Stimulated activated CD4-positive, alpha-beta T cell treated with anti-CD3 and anti-CD28 coated beads, Interleukin-12 subunit alpha, Interleukin-12 subunit beta, amount 100 ng/mL, for 48 hours (primary cell): ENCODE data around the gene PCSK5.
"Not testable (repeated sequence)": the region's sequence is repeated elsewhere in the genome, so short reads cannot be mapped to it uniquely, and the experiment has no call there.

Source experiments
- DNase-seq, 3 donors: peaks; one replicate each; pipeline ENCODE4 v3.0.0-alpha.2; 2020; ENCODE audit warnings: low read depth in 2 of 3, low spot score in 1 of 3

Gene PCSK5

DNA sequence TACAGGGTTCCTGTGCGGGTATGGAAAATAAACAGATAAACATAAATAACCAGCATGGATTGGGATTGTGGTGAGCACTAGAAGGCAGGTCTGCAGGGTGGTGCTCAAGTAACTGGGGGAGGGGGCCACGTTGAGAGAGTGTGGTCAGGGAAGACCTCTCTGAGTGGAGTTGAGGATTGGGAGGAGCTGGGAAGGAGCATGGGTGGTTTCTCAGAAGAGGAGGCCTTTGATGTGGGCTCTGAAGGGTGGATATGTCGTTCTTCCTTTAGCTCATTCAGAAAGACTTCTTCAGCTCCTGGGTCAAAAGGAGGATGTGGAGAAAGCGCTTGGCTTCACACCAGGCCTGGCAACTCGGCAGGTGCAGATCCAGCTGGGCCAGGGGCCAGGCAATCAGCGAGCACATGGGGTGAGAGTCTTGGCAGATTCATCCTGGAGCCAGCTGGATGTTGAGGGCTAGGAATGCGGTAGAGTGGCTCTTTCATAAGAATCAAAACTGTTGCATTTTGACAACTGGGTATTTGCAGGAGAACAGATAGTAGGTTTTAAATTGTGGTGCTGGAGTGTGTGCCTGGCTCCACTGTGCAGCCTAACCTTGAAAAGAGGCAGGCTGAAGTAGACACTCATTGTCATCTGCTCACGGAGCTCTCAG lies 71.7 kb downstream of the PCSK5 start:
- no peak for DNase-seq

DNA sequence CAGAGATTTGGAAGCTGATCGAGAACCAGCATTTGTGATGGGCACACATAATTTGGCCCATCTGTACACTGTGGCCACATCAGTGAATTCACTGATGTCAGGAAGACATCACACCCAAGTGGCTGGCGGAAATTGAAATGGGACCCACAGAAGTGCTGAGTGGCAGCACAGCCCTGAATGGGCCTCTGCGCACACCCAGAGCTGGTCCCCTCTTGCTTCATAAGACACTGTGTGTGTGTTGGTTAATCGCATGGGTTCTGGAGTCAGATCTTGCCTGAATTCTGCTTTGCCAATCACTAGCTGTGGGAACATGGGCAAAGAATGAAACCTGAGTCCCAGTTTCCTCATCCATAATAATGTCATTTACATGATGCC lies 72.2 kb downstream of the PCSK5 start:
- DNase-seq, result no peak

- not testable (repeated sequence) for DNase-seq
These were observed 72.8 kb downstream of the PCSK5 start for GRCh38 chr9:75963321-75963720.

DNA sequence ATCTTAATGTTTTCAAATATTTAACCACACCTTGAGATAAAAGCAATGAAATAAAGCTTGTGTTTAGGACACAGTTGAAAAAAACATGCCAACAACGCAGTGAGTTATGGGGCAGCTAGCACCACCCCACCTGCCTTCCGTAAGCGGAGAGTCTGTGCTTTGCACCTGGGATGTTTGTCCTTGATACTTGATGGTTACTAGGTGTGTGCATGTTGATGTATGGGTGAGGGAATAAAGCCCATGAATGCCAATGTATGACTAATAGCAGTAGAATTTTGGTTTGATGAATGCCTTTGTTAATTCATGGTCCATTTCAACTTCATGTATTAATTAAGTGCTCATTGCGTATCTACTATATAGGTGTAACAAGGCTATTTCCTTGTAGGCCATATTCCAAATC lies 74.0 kb downstream of the PCSK5 start:
- no peak for DNase-seq

DNA sequence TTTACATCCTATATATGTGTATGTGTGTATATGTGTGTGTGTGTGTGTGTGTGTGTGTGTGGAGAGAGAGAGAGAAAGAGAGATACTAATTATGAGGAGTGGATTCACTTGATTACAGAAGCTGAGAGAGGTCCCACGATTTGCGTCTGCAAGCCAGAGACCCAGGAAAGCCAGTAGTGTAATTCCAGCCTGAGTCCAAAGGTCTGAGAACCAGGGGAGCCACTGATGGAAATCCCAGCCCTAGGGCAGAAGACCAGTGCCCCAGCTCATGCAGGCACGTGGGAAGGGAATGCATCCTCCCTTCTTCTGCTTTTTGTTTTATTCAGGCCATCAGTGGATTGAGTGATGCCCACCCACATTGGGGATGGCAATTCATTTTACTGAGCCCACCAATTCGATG lies 74.8 kb downstream of the PCSK5 start:
- DNase-seq, result no peak

GRCh38 chr9:75967556-75967955 lies 77.1 kb downstream of the PCSK5 start:
- DNase-seq, result no peak

DNA sequence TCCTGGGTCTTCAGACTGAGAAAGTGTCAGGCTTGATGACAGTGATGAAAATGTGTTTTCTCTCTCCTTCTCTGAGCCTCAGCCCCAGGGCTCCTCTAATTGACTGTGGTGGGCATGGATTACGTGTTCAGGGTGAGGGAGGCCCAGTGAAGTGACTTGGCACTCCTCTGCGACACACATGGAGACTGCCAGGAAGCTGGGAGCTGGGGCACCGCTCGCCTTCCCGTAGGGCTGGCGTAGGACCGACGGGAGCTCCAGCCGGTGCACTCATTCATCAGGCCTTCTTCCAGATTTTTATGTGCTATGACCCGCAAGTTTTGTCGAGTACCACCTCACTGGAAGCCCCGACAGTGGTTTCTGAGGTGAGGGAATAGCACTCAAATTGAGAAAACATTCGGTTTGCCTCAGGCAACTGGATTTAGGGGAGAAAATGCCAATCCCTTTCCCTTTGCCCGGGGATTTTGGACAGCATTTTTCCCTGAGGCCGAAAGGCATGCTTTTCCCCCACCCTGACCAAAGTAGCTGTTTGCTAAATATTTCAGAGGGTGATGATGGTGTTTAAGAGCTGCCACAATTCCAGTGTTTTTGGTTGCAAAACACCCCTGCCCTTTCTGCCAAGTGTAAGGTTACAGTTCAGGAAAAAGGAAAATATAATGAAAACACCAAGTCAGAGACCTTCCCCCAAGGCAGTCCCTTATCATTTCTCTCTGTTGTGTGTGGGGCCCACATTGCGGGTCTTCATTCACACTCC lies 83.7 kb downstream of the PCSK5 start:
- DNase-seq, result no peak

GRCh38 chr9:75975071-75975470 lies 84.6 kb downstream of the PCSK5 start:
- DNase-seq, result no peak

- DNase-seq, result no peak
These were observed 86.1 kb downstream of the PCSK5 start for GRCh38 chr9:75976549-75976948.

GRCh38 chr9:75979362-75979761 lies 88.9 kb downstream of the PCSK5 start:
- no peak for DNase-seq

DNA sequence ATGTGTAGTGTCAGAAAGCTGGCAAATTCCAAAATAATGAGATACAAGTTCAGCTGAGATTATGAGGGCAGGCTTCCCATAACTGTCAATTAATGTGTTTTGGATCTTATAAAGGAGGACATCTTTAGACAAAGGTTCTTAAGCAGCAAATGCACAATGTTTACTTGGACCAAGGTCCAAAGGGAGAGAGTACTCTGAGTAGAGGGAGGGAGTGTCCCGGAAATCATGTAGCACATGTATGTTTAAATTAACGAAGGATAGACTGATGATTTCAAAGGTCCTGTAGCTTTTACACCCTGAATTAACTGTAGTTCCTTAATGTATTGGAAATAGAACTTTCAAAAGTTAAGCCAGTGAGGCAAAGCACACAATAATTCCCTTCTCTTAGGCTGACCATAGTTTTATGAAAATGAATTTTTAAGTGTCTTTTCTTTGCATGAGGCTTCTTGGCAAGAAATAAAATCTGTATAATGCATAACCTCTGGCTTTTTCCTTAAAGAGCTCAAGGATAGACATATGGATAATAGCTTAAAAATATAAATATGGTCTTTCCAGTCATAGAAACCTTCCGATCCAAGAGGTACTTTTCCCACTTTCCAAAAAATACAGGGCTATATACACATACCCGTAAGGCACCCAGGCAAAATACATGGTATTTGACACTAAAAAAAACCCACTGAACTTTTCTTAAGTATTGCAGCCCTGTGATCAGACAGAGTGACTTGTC lies 93.0 kb downstream of the PCSK5 start:
- DNase-seq, result no peak

- DNase-seq, result no peak
These were observed 95.0 kb downstream of the PCSK5 start for GRCh38 chr9:75985515-75985914.

DNA sequence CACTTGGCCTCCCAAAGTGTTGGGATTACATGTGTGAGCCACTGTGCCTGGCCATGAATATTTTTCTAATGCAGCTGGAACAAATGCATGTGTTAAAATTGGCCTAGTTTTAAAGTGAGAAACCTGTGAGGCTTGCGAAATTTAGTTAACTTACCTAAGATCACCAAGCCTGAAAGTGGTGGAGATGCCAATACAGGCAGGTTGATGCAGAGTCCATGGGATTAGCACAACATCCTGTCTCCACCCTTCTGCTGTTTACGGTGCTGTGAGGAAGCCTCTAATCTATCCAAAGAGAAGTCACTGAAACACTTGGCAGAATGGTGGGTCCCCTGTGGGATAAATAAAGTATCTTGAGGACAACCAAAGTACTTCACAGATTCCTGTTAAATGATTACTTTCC lies 98.2 kb downstream of the PCSK5 start:
- no peak for DNase-seq

DNA sequence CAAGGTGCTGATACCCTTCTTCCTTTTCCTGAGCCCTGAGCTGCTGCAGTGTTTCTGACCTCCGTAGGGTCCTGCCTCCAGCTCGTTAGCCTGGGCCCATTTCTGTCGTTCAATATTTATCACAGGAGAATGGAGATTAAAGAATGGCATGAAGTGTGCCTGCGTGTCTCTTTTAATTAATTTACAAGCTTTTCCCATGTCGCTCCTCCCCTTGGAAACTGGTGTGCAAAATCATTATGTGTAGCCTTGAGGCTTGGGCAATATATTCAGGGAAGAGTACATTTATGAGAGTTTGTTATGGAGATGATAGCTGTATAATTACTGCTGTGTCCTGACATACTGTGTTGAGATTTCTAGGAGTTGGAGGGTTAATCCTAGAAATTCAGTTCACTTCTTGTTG lies 99.7 kb downstream of the PCSK5 start:
- DNase-seq, result no peak

DNA sequence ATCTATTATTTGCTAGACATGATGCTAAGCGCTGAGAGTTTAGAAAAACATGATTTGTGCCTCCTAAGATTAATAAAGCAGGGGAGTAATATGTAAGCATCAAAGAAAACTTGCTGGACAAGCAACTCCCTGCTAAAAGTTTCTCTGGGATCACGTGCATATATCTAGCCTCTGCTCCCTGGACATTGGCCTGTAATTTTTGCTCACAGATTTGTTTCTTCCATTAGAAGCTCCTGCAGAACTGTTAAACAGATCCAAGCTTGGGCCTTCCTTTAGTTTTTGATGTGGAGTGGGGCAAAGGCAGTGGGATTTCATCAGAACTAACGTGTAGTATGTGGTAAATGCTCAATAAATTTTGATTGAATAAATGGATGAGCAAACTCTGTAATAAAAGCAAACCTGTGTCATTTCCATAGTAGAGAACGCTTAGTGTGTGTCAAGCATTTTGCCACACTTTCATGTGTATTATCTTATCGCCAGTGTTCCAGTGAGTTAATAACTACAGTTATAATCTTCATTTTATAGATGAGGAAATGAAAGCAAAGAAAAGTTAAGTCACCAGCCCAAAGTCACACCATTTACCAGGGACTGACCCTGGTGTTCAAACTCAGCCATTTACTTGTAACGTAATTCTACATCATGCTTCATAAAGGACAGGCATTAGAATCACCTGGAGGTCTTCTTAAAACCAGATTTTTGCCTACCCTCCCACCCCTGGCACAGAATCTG lies 100.3 kb downstream of the PCSK5 start:
- DNase-seq, result no peak

- no peak for DNase-seq
These were observed 102.2 kb downstream of the PCSK5 start for GRCh38 chr9:75992482-75993206.

DNA sequence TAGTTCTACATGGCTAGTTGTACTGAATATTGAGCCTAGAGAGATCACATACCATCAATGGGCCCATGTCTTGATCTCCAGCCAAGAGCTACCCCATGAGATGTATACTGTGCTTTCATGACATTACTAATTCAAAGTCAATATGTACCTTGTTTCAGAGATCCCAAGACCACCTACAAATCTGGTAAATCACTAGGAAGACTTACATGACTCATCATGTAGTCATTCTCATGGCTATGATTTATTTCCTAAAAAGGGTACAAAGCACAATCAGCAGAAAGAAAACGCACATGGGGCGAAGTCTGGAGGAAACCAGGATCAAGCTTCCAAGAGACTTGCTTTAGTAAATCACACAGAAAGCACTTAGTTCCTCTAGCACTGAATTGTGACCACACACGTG lies 103.0 kb downstream of the PCSK5 start:
- DNase-seq, result no peak

DNA sequence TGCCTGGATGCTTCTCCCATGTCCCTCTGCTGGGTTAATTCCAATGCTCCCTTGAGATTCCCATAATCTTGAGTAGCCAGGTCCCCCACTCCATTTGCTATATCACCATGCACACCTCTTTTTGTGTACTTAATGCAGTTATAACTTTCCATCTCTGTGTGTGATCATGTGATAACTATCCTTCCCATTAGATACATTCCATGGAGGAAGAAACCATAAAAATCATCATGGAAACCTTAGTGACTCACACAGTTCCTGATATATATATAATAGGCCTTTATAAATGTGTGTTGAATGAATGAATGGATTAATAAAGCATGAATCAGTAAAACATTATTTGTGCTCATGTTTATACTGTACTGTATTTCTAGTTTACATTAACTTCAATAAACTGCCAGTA lies 104.6 kb downstream of the PCSK5 start:
- DNase-seq, result no peak

- no peak for DNase-seq
These were observed 106.3 kb downstream of the PCSK5 start for GRCh38 chr9:75996726-75997125.

DNA sequence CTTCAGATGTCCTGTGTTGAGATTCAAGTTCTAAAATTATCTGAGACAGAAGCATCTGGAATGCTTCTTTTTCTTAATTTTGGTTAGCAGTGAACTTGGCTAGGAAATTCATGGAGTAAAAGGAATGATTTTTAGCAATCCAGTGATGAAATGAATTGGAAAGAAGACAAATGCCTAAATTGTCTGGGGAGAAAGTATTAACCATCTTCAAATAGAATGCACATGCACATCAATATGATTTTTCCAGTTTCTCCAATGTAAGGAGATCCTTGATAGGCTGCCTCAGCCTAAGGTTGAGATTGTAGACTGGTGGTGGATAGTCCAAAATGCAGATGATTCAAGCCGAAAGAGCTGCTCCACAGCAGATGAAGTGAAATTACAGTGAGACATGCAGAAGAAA lies 106.7 kb downstream of the PCSK5 start:
- no peak for DNase-seq
